ENCODE measurements around the gene CTSW.

DNA sequence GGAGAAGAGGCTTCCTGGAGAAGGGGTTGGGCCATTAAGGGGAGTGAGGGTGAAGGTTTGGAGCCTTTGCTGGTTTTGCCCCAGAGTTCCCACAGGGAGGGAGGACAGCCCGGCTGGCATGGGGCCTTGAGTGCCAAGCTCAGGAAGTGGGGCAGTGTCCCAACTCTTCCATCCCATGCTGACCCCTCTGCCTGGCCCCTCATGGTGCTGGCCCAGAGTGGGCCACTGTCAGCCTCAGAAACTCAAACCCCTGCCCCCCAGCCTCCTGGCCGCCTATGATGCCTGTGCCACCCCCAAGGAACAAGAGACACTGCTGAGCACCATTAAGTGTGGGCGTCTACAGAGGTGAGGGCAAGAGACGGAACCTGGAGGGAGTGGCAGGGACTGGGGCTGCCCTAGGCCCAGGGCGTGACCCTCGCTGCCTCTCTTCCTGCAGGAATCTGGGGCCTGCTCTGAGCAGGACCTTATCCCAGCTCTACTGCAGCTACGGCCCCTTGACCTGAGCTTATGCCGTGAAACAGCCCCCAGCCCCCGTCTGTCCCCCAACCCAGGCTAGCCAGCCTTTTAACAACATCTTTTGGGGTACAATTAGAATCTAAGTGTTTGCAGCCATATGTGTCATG, 14.0 kb upstream of the CTSW start:
- TF ChIP-seq, protein P1, sequence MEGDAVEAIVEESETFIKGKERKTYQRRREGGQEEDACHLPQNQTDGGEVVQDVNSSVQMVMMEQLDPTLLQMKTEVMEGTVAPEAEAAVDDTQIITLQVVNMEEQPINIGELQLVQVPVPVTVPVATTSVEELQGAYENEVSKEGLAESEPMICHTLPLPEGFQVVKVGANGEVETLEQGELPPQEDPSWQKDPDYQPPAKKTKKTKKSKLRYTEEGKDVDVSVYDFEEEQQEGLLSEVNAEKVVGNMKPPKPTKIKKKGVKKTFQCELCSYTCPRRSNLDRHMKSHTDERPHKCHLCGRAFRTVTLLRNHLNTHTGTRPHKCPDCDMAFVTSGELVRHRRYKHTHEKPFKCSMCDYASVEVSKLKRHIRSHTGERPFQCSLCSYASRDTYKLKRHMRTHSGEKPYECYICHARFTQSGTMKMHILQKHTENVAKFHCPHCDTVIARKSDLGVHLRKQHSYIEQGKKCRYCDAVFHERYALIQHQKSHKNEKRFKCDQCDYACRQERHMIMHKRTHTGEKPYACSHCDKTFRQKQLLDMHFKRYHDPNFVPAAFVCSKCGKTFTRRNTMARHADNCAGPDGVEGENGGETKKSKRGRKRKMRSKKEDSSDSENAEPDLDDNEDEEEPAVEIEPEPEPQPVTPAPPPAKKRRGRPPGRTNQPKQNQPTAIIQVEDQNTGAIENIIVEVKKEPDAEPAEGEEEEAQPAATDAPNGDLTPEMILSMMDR (IDR thresholded peaks at IDR 0.05), result no peak
- TF ChIP-seq POLR2A (IDR thresholded peaks at IDR 0.05), result no peak
